Activated CD4-positive, alpha-beta T cell treated with anti-CD3 and anti-CD28 coated beads, Interleukin-2, amount 50 U/mL, for 48 hours (primary cell): ENCODE measurements around the gene CYP51A1.
"Not testable (repeated sequence)": the region's sequence is repeated elsewhere in the genome, so short reads cannot be mapped to it uniquely, and the experiment has no call there.

ENCODE experiments used
- DNase-seq, 2 experiments: peaks; one replicate each; pipeline ENCODE4 v3.0.0-alpha.2; 2020

The CYP51A1 gene

DNA sequence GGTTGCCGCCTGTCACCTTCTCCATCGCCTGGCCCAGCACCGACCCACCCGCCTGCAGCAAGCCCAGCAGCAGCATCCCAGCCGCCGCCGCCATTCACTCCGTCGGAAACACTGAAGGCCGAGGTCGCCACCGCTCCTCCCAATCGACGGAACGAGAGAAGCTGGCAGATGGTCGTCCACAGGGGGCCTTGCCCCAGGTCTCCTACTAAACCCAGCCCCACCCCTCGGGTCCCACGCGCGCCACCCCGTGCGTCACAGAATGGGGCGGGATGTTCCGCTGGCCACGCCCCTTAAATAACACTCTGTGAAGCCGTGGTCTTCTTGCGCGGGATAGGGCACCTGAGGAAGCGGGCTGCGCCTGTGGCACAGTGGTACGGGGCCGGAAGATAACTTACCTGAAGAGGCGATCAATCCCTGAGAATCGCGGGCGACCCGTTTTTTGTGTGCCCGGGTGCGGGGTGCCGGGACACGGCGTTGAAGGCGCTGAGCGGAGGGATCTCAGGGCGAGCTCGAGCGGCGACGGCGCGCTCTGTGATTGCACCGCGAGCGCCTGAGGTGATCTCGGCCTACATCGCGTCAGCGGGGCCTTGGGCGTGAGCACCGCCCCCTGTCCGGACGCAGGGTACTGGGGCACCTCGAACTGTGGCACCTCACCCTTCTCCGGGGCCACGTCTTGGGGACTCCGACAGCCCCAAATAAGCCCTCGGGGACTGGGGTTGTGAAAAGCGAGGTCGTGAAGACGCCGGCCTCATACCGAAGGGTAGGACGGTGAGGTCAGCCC lies at the start of gene CYP51A1:
TSS of gene CYP51A1 (minus strand) at position 207 of the 781 bp plus-strand sequence. CDS start at position 94, 113 bp downstream.
- peak; percentile 94 to 95 for DNase-seq

DNA sequence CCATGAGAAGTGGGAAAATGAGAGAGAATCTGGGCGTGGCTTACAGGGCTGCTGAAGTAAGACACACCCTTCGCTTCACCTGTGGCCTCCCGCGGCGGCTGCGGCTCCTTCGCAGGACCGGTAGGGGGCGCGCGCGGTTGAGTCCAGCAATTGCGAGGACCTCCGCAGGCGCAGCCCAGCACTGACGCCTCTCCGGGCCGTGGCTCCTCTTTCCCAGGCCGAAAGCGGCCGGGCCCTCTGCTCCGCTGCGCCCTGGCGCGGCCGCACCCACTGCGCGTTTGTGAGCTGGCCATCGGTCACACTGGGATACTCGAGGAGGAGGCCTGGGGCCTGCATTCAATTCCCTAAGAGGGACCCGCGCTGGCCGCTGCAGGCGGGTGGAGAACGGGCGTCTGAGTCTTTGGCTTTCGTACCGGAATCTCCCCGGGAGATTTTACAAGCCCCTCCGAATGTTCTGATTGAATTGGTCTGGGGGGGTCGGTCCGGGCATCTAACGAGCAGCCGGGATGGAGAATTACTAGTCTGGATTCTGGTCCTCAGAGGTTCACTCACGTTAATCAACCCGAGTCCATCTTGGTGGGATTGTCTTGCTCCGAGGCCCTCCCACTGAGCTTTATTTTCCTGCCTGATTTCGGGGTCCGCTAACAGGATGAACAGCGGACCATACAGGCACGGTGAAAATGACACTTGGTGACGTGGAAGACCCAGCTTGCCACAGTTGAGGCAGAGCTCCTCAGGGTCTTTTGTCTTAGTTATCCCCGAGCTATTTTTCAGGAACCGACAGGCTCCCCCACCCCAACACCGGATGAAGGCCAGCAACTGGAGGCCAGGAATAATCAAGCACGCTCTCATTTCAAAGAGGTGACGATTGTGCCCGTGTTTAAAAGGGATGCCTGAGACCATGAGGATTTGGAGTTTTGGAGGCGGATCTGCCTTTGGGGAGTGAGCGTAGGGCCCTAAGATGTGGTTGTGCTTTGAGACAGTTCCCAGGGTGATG lies 44.9 kb upstream of the CYP51A1 start, which contains the start of gene LRRD1:
TSS of gene LRRD1 (minus strand) at position 215 of the 997 bp plus-strand sequence. CDS start 13,940 bp downstream, outside the sequence.
- peak; percentile 92 to 95 for DNase-seq

GRCh38 chr7:92177362-92177761 lies 43.1 kb upstream of the CYP51A1 start:
- no peak for DNase-seq

- DNase-seq = not testable (repeated sequence)
Measured at GRCh38 chr7:92169529-92169928, 35.3 kb upstream of the CYP51A1 start.

- no peak for DNase-seq
Measured at GRCh38 chr7:92161271-92161670, 27.0 kb upstream of the CYP51A1 start.

DNA sequence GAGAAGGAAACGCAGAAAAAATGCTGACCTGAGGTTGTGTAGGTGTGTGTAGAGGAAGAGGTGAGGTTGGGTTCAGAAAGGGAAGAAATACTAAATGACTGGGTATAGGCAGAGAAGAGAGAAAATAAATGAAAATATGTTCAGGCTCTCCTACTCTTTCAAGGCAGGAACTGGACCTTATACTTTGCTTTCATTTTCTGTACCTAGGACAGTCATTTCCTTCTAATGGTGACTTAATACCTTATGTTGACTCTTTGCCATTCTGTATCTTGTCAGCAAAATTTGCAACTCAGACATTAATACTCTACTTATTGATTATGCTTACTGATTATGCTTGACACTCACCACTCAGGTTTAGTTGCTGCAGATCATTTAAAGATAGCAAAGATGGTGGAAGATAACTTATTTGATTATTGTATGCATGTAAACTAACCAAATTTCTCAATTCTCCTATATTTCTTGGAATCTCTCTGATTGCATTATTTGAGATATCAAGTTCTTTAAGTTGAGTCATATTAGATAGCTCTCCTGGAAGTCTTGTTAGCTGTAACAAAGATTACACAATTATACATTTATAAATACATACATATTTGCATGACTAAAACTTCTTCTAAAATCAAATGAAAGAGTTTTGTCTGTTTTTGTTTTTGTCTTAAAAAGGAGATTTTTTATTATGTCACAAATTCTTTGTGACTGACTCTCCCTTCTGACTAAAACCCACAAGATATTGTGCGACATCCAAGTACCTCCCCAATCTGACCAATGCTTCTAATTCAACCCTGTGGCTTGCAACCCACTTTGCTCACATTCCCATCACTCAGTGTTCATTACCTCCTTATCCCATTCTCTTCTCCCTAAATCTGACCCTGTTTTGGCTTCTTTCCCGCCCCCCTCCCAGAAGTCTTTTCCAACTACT lies 24.6 kb upstream of the CYP51A1 start:
- no peak for DNase-seq

DNA sequence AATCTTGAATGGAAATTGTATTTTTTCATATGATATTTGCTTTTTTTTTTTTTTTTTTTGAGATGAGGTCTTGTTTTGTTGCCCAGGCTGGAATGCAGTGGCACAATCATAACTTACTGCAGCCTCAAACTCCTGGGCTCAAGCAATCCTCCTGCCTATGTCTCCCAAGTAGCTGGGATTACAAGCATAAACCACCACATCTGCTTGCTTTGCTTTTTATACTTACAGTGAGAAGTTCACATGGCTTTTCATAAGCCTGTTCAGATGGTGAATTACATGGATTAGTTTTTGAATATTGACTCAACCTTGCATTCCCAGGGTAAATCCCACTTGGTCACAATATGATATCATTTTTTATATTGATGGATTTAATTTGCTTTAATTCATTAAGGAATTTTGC lies 22.7 kb upstream of the CYP51A1 start:
- no peak for DNase-seq

DNA sequence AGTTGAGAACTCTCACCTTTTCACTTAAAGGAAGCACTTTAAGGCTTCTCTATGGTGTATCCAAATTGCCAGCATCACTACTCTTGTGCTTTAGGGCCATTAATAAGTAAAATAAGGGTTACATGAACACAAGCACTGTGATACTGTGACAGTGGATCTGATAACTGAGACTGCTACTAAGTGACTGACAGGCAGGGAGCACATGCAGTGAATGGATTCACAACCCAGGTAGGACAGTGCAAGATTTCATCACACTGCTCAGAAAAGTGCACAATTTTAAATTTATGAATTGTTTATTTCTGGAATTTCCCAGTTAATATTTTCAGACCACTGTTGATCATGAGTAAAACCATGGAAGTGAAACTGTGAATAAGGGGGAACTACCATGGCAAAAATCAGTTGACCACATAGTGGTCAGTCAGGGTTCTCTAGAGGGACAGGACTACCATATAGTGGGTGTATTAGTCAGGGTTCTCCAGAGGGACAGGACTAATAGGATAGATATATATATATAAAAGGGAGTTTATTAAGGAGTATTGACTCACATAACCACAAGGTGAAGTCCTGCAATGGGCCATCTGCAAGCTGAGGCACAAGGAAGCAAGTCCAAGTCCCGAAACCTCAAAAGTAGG lies 20.9 kb upstream of the CYP51A1 start:
- DNase-seq = no peak

DNA sequence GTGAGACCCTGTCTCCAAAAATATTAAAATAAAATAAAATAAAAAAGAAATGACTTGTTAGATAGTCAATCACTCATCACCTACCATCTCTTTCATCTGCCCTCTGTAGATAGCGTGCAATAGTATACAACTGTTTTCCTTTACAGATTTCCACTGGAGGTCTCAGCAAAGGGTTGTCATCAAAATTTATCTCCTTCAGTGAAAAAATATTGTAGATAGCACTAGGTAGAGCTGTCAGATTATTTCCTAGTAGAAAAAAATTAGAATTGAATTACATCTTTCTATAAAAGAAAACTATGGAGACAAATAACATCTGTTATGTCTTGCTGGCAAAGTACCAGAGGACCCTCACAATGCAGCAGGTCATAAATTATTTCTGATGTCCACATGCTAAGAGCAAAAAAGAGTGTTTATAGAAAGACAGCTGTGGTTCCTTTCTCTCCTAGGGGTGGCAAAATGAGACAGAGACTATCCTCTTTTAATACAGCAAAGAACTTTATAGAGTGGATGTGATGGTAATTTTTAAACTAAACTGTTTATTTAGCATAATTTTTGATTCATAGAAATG lies 16.3 kb upstream of the CYP51A1 start:
- DNase-seq = no peak

GRCh38 chr7:92149736-92150239 lies 15.5 kb upstream of the CYP51A1 start:
- DNase-seq = no peak

DNA sequence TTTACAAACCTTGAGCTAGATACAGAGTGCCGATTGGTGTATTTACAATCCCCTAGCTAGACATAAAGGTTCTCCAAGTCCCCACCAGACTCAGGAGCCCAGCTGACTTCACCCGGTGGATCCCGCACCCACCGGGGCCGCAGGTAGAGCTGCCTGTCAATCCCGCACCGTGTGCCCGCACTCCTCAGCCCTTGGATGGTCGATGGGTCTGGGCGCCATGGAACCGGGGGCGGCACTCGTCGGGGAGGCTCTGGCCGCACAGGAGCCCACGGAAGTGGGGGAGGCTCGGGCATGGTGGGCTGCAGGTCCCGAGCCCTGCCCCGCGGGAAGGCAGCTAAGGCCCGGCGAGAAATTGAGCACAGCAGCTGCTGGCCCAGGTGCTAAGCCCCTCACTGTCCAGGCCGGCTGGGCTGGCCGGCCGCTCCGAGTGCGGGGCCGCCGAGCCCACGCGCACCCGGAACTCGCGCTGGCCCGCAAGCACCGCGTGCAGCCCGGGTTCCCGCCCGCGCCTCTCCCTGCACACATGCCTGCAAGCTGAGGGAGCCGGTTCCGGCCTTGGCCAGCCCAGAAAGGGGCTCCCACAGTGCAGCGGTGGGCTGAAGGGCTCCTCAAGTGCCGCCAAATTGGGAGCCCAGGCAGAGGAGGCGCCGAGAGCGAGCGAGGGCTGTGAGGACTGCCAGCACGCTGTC lies 9.1 kb upstream of the CYP51A1 start:
- DNase-seq = not testable (repeated sequence)

GRCh38 chr7:92142791-92143190 lies 8.5 kb upstream of the CYP51A1 start:
- not testable (repeated sequence) for DNase-seq

DNA sequence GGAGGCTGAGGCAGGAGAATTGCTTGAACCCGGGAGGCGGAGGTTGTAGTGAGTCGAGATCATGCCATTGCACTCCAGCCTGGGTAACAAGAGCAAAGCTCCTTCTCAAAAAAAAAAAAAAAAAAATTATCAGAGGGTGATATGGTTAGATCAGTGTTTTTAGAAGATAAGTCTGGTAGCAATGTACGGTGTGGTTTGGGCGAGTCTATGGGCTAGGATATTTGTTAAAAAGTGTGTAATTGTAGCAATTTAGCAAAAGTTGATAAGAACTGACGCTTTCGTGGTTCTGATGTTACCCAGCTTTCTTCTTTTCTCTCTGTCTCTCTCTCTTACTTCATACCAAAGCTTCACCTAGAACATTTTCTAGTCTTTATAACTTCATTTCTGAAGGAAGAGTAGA lies 6.9 kb upstream of the CYP51A1 start:
- no peak for DNase-seq

DNA sequence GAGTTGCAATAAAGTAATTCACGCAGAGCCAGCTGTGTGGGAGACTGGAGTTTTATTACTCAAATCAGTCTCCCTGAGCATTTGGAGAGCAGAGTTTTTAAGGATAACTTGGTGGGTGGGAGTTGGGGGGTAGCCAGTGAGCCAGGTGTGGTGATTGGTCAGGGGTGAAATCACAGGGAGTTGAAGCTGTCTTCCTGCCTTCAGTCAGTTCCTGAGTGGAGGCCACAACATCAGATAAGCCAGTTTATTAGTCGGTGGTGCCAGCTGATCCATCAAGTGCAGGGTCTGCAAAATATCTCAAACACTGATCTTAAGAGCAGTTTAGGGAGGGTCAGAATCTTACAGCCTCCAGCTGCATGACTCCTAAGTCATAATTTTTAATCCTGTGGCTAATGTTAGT lies 3.3 kb upstream of the CYP51A1 start:
- DNase-seq = no peak

GRCh38 chr7:92135052-92135889 lies 994 bp upstream of the CYP51A1 start:
- no peak for DNase-seq

DNA sequence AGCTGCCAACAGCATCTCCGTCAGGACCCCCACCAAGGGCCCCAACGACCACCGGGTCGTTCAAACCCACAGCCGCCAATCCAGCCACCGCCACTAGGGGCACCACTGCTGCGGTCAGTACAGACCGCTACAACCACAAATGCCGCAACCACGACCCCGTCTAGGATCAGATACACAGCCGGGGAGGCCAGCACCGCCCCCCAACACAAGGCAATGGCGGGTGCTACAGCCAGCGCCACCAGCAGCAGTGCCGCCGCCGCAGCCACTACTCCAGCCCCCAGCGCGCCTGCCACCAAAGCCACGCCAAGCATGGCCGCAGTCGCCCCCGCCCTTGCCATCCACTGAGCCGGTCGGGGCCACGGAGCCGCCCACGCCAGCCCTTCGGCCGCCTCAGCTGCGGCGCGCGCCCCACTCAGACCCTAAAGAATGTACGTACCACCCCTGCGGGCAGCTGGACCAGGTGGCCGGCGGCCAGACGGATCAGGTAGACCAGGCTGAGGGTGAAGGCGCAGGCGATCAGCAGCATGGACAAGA lies 473 bp downstream of the CYP51A1 start:
- DNase-seq = peak; percentile 66 to 71

DNA sequence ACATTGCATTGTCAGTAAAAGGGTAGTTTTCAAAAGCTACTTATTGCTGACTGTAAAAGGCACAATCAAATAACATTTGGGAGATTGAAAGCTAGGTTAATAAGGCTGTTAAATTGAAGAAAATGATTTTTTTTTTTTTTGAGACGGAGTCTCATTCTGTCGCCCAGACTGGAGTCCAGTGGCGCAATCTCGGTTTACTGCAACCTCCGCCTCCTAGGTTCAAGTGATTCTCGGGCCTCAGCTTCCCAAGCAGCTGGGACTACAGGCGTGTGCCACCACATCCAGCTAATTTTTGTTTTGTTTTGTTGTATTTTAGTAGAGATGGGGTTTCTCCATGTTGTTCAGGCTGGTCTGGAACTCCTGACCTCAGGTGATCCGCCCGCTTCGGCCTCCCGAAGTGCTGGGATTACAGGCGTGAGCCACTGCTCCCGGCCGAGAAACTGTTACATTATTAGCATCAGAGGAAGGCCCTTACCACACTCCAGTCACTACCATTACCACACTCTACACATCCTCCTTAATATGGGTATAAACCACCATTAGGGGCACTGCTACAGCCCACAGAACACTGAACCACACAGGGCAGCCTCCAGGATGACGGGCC lies 1.0 kb downstream of the CYP51A1 start:
- no peak for DNase-seq

GRCh38 chr7:92131764-92132330 lies 2.4 kb downstream of the CYP51A1 start:
- no peak for DNase-seq

GRCh38 chr7:92131093-92131492 lies 3.2 kb downstream of the CYP51A1 start:
- DNase-seq = no peak
